Progenitor cell of endocrine pancreas (in vitro differentiated cells): ENCODE data around the gene SLC9A5. TPM values are rescaled to one million over a fixed set of nuclear protein-coding genes. Genes with fewer than 3 reads are reported as not detected.

ENCODE experiments used
- DNase-seq: peaks from one replicate; pipeline ENCODE4 v3.0.0; 2021; ENCODE audit warnings: low spot score; ENCODE audit not compliant: unreplicated experiment
- H3K27ac Mint-ChIP-seq: 2 replicates; pipeline ENCODE4 v1.8.0; 2021; ENCODE audit warnings: mild to moderate bottlenecking, moderate library complexity, mixed read lengths
- H3K27me3 Mint-ChIP-seq: 2 replicates; pipeline ENCODE4 v1.8.0; 2021; ENCODE audit warnings: mixed read lengths
- H3K36me3 Mint-ChIP-seq: 2 replicates; pipeline ENCODE4 v1.8.0; 2022; ENCODE audit warnings: mixed read lengths; ENCODE audit not compliant: insufficient read depth
- H3K4me1 Mint-ChIP-seq: 2 replicates; pipeline ENCODE4 v1.8.0; 2021; ENCODE audit warnings: low read depth, mixed read lengths
- H3K4me3 Mint-ChIP-seq: 2 replicates; pipeline ENCODE4 v1.8.0; 2021; ENCODE audit warnings: low read depth, mild to moderate bottlenecking, moderate library complexity, mixed read lengths
- H3K9me3 Mint-ChIP-seq: 2 replicates; pipeline ENCODE4 v1.8.0; 2021; ENCODE audit warnings: low read depth, mixed read lengths
- total RNA-seq: library from RNA; stranded (reverse); gene quantifications from 2 replicates; pipeline ENCODE4 v1.2.1, GENCODE V29; 2021
- TF ChIP-seq, protein P1 (sequence below): fragments of 200-600 bp; sonication (generic); IDR thresholded peaks from one replicate; pipeline ENCODE4 v1.5.0; 2021; ENCODE audit warnings: antibody characterized with exemption, mild to moderate bottlenecking; ENCODE audit not compliant: unreplicated experiment

SLC9A5 gene
- total RNA-seq, 1 donor from 2014 or later: 3.4 TPM

- peak overlapping the region; percentile 85 for H3K4me3 Mint-ChIP-seq
- H3K27ac Mint-ChIP-seq: peak overlapping the region; percentile 96
- H3K4me1 Mint-ChIP-seq: peaks cover 18% of the 10 kb centered on the region
- H3K27me3 Mint-ChIP-seq: peaks cover 21% of the 10 kb centered on the region
- H3K36me3 Mint-ChIP-seq: no peaks in the 10 kb centered on the region
- no peak for DNase-seq
- H3K9me3 Mint-ChIP-seq: no peaks in the 10 kb centered on the region
- TF ChIP-seq, protein P1, sequence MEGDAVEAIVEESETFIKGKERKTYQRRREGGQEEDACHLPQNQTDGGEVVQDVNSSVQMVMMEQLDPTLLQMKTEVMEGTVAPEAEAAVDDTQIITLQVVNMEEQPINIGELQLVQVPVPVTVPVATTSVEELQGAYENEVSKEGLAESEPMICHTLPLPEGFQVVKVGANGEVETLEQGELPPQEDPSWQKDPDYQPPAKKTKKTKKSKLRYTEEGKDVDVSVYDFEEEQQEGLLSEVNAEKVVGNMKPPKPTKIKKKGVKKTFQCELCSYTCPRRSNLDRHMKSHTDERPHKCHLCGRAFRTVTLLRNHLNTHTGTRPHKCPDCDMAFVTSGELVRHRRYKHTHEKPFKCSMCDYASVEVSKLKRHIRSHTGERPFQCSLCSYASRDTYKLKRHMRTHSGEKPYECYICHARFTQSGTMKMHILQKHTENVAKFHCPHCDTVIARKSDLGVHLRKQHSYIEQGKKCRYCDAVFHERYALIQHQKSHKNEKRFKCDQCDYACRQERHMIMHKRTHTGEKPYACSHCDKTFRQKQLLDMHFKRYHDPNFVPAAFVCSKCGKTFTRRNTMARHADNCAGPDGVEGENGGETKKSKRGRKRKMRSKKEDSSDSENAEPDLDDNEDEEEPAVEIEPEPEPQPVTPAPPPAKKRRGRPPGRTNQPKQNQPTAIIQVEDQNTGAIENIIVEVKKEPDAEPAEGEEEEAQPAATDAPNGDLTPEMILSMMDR: no peak
These were observed 3.6 kb upstream of the SLC9A5 start for GRCh38 chr16:67245186-67245585.

GRCh38 chr16:67245674-67246080 lies 3.1 kb upstream of the SLC9A5 start:
- Mint-ChIP-seq H3K9me3 (no peaks in the 10 kb centered on the region), H3K27ac (peak overlapping the region; percentile 96)

DNA sequence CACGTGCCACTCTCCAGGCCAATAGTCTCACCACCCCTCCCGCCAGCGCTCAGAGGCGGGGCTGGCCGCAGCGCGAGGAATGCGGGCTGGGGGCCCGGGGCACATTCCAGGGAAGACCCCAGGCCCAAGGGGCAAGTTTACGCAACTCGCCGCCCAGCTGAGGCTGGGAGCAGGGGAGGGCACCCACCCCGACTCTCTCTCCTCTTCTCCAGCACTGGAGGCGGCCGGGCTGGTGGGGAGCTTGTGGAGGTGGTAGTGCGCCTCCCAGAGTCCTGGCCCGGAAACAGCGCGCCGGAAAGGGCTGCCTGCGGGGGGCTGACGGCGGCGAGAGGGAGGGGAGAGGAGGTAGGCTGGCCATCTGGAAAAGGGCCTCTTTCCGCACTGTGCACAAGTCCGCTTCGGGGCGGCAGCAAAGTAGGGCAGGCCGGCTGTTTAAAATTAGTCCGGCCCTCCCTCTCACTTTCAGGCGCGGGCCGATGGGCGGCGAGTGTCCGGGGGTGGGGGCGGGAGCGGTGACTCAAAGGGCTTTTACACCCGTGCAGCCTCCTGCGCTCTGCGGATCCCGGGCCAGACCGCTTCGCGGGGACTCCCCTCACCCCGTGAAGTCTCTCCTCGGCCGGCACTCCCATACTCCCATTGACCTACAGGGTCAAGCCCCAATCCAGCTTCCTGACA lies 2.6 kb upstream of the SLC9A5 start:
- TF ChIP-seq, protein P1: peak; percentile 58
- Mint-ChIP-seq H3K27ac (peak overlapping the region; percentile 96), H3K27me3 (peaks cover 31% of the 10 kb centered on the region), H3K9me3 (no peaks in the 10 kb centered on the region), H3K4me1 (peaks cover 18% of the 10 kb centered on the region), H3K36me3 (no peaks in the 10 kb centered on the region), H3K4me3 (peak overlapping the region; percentile 85)
- peak; percentile 71 for DNase-seq

More at GRCh38 chr16:67245674-67246080, 3.1 kb upstream of the SLC9A5 start:
- H3K4me3 Mint-ChIP-seq: peak overlapping the region; percentile 85
- no peak for DNase-seq
- TF ChIP-seq, protein P1: no peak
- H3K27me3 Mint-ChIP-seq: peaks cover 26% of the 10 kb centered on the region
- peaks cover 18% of the 10 kb centered on the region for H3K4me1 Mint-ChIP-seq
- H3K36me3 Mint-ChIP-seq: no peaks in the 10 kb centered on the region

- Mint-ChIP-seq H3K4me3 (peak overlapping the region; percentile 85), H3K9me3 (no peaks in the 10 kb centered on the region), H3K27me3 (peaks cover 34% of the 10 kb centered on the region), H3K36me3 (no peaks in the 10 kb centered on the region), H3K27ac (peak overlapping the region; percentile 96), H3K4me1 (peaks cover 18% of the 10 kb centered on the region)
- TF ChIP-seq, protein P1: no peak
- DNase-seq: peak; percentile 85
These were observed 2.0 kb upstream of the SLC9A5 start for GRCh38 chr16:67246756-67247191.

DNA sequence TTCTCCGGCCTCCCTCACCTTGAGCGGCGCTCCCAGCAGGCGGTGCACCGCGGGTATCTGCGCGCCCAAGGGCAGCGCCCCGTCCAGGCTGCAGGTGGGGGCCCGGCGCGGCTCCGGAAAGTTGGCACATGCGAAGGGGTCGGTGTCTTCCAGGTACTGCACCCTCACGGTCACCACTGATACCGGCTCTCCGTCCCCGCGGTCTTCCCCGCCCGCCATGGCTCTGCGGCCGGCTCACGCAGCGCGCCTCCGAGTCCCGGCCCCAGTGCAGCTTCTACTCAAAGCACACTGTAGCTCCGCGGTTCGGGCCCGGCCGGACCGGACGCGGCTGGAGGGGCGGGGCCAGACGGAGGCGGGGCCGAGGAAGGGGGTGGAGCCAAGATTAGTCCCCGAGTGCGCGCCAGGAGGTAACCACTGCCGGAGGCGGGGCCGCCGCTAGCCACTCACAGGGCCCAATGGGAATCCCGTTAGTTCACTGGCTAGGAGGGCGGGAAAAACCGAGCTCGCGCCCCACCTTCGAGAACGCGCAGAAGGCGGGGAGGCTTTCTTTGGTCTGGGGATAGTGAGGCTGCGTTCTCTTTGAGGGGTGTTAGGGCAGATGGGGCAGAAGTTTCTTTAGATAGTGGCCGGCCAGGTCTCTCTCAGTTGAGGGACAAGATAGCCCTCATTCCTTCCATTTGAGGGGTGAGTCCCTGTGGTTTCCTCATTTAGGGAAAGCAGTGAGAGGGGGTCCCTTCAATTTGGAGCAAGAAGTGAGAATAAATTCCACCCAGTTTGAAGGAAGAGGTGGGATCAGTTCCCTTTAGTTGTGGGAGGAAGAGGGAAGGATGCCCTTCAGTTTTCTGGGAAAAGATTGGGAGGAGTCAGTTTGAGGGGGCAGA lies 1.3 kb upstream of the SLC9A5 start, which contains the start of gene FHOD1:
Gene FHOD1 (minus strand): TSS at position 290 of the 881 bp plus-strand sequence. CDS start 71 bp downstream, at position 219.
- TF ChIP-seq, protein P1: no peak
- Mint-ChIP-seq H3K4me1 (peaks cover 18% of the 10 kb centered on the region), H3K9me3 (no peaks in the 10 kb centered on the region), H3K4me3 (peak within 1 kb of the TSS; percentile 85), H3K27me3 (peaks cover 36% of the 10 kb centered on the region), H3K36me3 (no peaks in the 10 kb centered on the region), H3K27ac (peak within 1 kb of the TSS; percentile 96)
- DNase-seq: peak; percentile 92
